HG02623 (cell line): Measurements from ENCODE around the gene LHFPL4.

Source experiments
- ATAC-seq: cut with Tn5 transposase; IDR thresholded peaks from one replicate; pipeline ENCODE4 v1.9.1; 2021; ENCODE audit warnings: moderate library complexity; ENCODE audit not compliant: unreplicated experiment

The LHFPL4 gene

GRCh38 chr3:9476935-9477334 lies 76.7 kb downstream of the LHFPL4 start:
- no peak for ATAC-seq

DNA sequence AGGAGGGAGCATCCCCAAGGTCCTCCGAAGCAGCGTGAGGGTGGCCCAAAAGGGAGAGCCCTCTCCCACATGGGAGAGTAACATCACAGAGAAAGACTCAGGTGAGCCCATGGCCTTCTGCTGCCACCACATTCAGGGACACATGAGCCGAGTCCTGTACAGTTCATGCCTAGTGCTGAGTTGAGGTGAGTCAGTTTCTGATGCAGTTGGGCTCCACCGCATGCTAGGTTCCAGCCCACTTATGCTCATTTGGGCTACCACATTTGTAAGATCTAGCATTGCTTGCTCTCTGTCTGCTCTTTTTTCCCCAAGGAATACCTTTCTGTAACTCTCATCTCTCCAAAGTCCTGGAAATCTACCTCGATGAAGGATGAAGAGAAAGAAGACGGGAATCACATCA lies 79.1 kb downstream of the LHFPL4 start:
- ATAC-seq, result no peak

DNA sequence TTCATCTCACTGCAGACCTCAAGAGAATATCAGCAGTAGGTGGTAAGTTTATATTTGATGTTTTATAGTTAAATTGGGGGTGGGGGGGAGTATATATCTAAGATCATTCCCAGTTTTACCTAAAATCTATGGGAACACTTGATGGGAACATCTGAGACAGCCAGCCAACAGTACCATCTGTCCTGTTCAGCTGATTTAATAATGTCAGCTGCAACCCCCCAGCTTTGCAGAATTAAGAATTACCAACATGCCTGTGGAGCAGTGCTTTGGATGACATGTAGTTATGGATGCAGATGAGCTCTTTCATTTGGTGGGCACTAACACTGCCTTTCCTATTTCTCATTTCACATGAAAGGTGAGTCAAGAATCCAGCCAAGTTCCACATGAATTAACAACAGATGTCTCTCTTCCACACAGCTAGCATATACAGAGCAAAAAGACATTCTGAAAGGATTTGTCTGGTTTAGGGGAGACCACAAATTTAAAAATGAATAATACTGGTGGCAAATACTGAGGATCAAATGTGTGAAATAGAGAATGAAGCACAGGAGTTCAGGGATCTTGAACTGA lies 80.0 kb downstream of the LHFPL4 start:
- ATAC-seq, result no peak

DNA sequence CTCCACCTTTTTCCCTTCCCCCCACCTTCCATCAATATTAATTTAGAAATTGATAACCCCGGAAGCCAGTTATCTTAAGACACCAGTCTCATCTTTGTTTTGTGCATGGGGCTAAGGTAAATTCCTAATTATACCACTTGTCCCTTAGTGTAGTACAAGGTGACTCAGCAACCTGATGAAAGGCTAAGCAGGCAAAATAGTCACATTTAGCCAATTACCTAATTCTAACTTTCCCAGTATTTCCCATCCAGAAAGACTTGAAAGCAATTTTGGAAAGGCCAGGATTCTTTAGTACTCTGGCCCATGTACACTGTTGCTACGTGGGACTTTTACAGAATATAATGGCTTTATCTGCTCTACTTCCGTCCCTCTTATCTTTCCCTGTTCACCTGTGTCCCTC lies 83.6 kb downstream of the LHFPL4 start:
- ATAC-seq, result no peak

GRCh38 chr3:9468460-9468859 lies 85.2 kb downstream of the LHFPL4 start:
- ATAC-seq, result no peak

DNA sequence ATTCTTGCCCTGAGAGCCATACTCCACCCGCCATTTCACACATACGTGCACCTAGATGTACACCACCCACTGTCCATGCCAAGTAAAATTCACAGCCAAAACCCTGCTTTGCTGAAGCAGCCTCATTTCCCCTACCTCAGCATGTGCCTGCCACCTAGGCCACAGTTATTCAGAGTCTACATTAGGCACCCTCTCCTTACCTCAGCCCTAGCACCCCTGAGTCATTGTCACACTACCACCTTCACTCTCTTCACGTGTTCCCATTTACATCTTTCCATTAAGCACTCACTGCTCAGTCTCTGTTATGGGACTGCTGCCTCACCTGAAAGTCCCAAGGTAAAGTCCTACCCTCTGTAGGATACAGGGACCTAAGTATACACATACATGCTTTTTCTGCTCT lies 86.2 kb downstream of the LHFPL4 start:
- ATAC-seq, result no peak

DNA sequence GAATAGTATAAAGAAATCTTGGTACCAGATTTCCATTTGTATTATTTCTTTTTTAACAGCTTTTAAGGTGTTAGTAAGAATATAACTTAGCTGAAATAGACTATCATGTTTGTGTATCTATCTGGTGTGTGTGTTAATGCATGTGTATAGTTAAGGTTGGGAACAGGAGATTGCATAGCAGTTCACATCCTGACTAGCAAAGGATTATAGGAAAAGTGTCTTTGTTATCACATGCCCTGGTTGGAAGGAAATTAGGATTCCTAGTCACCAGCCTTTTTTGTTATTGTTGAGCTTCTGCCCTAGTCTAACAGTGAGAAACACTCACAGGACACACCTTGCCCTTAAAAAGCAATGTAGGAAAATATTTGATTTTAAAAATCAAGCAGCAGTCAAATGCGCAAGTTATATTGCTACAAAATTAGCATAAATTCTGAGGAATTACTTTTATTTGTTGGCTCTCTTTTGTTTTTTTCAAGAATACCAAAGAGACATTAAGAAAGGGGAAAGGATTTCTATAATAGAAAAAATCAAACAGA lies 98.0 kb downstream of the LHFPL4 start:
- no peak for ATAC-seq

GRCh38 chr3:9452417-9452816 lies 101.2 kb downstream of the LHFPL4 start:
- no peak for ATAC-seq

GRCh38 chr3:9450991-9451390 lies 102.6 kb downstream of the LHFPL4 start:
- ATAC-seq, result no peak

GRCh38 chr3:9450126-9450525 lies 103.5 kb downstream of the LHFPL4 start:
- ATAC-seq, result no peak

GRCh38 chr3:9448643-9449042 lies 105.0 kb downstream of the LHFPL4 start:
- ATAC-seq, result no peak
